Measurements from ENCODE around the gene BMP8B.

GRCh38 chr1:39825432-39825941 is 36.8 kb upstream of the BMP8B start:
- TF ChIP-seq PBX3 (IDR thresholded peaks at IDR 0.05) (no peak), GABPA (IDR thresholded peaks at IDR 0.05; ENCODE audit: low read depth) (no peak), MEF2A (IDR thresholded peaks at IDR 0.05; ENCODE audit: borderline replicate concordance, low read depth) (no peak), USF1 (IDR thresholded peaks at IDR 0.05; ENCODE audit: borderline replicate concordance, low read depth) (no peak), RAD21 (IDR thresholded peaks at IDR 0.05; ENCODE audit: low read length) (no peak), CHD2 (IDR thresholded peaks at IDR 0.05; ENCODE audit: low read length, partially characterized antibody) (no peak), EP300 (IDR thresholded peaks at IDR 0.05; ENCODE audit: borderline replicate concordance in 1 of 2, low read depth in 1 of 2, low read length in 1 of 2) (no peak), TAF1 (IDR thresholded peaks at IDR 0.05; ENCODE audit: borderline replicate concordance, low read depth, low read length) (no peak), POLR2AphosphoS5 (IDR thresholded peaks at IDR 0.05; ENCODE audit: low read depth, low read length) (no peak)
- TF ChIP-seq, protein P1, sequence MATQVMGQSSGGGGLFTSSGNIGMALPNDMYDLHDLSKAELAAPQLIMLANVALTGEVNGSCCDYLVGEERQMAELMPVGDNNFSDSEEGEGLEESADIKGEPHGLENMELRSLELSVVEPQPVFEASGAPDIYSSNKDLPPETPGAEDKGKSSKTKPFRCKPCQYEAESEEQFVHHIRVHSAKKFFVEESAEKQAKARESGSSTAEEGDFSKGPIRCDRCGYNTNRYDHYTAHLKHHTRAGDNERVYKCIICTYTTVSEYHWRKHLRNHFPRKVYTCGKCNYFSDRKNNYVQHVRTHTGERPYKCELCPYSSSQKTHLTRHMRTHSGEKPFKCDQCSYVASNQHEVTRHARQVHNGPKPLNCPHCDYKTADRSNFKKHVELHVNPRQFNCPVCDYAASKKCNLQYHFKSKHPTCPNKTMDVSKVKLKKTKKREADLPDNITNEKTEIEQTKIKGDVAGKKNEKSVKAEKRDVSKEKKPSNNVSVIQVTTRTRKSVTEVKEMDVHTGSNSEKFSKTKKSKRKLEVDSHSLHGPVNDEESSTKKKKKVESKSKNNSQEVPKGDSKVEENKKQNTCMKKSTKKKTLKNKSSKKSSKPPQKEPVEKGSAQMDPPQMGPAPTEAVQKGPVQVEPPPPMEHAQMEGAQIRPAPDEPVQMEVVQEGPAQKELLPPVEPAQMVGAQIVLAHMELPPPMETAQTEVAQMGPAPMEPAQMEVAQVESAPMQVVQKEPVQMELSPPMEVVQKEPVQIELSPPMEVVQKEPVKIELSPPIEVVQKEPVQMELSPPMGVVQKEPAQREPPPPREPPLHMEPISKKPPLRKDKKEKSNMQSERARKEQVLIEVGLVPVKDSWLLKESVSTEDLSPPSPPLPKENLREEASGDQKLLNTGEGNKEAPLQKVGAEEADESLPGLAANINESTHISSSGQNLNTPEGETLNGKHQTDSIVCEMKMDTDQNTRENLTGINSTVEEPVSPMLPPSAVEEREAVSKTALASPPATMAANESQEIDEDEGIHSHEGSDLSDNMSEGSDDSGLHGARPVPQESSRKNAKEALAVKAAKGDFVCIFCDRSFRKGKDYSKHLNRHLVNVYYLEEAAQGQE (IDR thresholded peaks at IDR 0.05; ENCODE audit: low read depth, low read length) = no peak
- TF ChIP-seq, protein P2, sequence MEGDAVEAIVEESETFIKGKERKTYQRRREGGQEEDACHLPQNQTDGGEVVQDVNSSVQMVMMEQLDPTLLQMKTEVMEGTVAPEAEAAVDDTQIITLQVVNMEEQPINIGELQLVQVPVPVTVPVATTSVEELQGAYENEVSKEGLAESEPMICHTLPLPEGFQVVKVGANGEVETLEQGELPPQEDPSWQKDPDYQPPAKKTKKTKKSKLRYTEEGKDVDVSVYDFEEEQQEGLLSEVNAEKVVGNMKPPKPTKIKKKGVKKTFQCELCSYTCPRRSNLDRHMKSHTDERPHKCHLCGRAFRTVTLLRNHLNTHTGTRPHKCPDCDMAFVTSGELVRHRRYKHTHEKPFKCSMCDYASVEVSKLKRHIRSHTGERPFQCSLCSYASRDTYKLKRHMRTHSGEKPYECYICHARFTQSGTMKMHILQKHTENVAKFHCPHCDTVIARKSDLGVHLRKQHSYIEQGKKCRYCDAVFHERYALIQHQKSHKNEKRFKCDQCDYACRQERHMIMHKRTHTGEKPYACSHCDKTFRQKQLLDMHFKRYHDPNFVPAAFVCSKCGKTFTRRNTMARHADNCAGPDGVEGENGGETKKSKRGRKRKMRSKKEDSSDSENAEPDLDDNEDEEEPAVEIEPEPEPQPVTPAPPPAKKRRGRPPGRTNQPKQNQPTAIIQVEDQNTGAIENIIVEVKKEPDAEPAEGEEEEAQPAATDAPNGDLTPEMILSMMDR (IDR thresholded peaks at IDR 0.05) = no peak
- TF ChIP-seq, protein P3, sequence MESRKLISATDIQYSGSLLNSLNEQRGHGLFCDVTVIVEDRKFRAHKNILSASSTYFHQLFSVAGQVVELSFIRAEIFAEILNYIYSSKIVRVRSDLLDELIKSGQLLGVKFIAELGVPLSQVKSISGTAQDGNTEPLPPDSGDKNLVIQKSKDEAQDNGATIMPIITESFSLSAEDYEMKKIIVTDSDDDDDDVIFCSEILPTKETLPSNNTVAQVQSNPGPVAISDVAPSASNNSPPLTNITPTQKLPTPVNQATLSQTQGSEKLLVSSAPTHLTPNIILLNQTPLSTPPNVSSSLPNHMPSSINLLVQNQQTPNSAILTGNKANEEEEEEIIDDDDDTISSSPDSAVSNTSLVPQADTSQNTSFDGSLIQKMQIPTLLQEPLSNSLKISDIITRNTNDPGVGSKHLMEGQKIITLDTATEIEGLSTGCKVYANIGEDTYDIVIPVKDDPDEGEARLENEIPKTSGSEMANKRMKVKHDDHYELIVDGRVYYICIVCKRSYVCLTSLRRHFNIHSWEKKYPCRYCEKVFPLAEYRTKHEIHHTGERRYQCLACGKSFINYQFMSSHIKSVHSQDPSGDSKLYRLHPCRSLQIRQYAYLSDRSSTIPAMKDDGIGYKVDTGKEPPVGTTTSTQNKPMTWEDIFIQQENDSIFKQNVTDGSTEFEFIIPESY (IDR thresholded peaks at IDR 0.05; ENCODE audit: borderline replicate concordance, low read depth) = no peak
